Measurements from ENCODE around the gene TRPM3.

Gene TRPM3

GRCh38 chr9:70859694-70860093, 261.7 kb downstream of the TRPM3 start:
- FAIRE-seq (no peak), DNase-seq (ENCODE audit: extremely low spot score, insufficient read length, low read depth) (no peak)

- FAIRE-seq (no peak), DNase-seq (ENCODE audit: extremely low spot score, insufficient read length, low read depth) (no peak)
Observed at GRCh38 chr9:70856411-70856810, 265.0 kb downstream of the TRPM3 start.

GRCh38 chr9:70852711-70853240, 268.6 kb downstream of the TRPM3 start:
- DNase-seq (ENCODE audit: extremely low spot score, insufficient read length, low read depth): no peak
- FAIRE-seq: no peak

- DNase-seq (ENCODE audit: extremely low spot score, insufficient read length, low read depth) (no peak), FAIRE-seq (no peak)
Observed at GRCh38 chr9:70840266-70840665, 281.2 kb downstream of the TRPM3 start.

- DNase-seq (ENCODE audit: extremely low spot score, insufficient read length, low read depth): no peak
Observed at GRCh38 chr9:70835323-70835722, 286.1 kb downstream of the TRPM3 start.

GRCh38 chr9:70832492-70832891, 288.9 kb downstream of the TRPM3 start:
- FAIRE-seq: no peak

More at GRCh38 chr9:70835323-70835722, 286.1 kb downstream of the TRPM3 start:
- no peak for FAIRE-seq

GRCh38 chr9:70830618-70831017, 290.8 kb downstream of the TRPM3 start:
- FAIRE-seq (no peak), DNase-seq (ENCODE audit: extremely low spot score, insufficient read length, low read depth) (no peak)

More at GRCh38 chr9:70832492-70832891, 288.9 kb downstream of the TRPM3 start:
- no peak for DNase-seq (ENCODE audit: extremely low spot score, insufficient read length, low read depth)

- no peak for FAIRE-seq
- DNase-seq (ENCODE audit: extremely low spot score, insufficient read length, low read depth): no peak
Observed at GRCh38 chr9:70829591-70830265, 291.7 kb downstream of the TRPM3 start.

GRCh38 chr9:70826562-70826961, 294.9 kb downstream of the TRPM3 start:
- FAIRE-seq: no peak
- no peak for DNase-seq (ENCODE audit: extremely low spot score, insufficient read length, low read depth)

- no peak for FAIRE-seq
- DNase-seq (ENCODE audit: extremely low spot score, insufficient read length, low read depth): no peak
Observed at GRCh38 chr9:70823284-70823683, 298.1 kb downstream of the TRPM3 start.

GRCh38 chr9:70817311-70817710, 304.1 kb downstream of the TRPM3 start:
- FAIRE-seq (no peak), DNase-seq (ENCODE audit: extremely low spot score, insufficient read length, low read depth) (no peak)

- DNase-seq (ENCODE audit: extremely low spot score, insufficient read length, low read depth) (no peak), FAIRE-seq (no peak)
Observed at GRCh38 chr9:70816891-70817290, 304.5 kb downstream of the TRPM3 start.

GRCh38 chr9:70816316-70816715, 305.1 kb downstream of the TRPM3 start:
- FAIRE-seq (no peak), DNase-seq (ENCODE audit: extremely low spot score, insufficient read length, low read depth) (no peak)

- no peak for FAIRE-seq
Observed at GRCh38 chr9:70814597-70814996, 306.8 kb downstream of the TRPM3 start.

GRCh38 chr9:70813141-70813540, 308.3 kb downstream of the TRPM3 start:
- DNase-seq (ENCODE audit: extremely low spot score, insufficient read length, low read depth): no peak
- FAIRE-seq: no peak

More at GRCh38 chr9:70814597-70814996, 306.8 kb downstream of the TRPM3 start:
- DNase-seq (ENCODE audit: extremely low spot score, insufficient read length, low read depth): no peak

GRCh38 chr9:70811638-70812037, 309.8 kb downstream of the TRPM3 start:
- no peak for DNase-seq (ENCODE audit: extremely low spot score, insufficient read length, low read depth)

GRCh38 chr9:70806875-70807274, 314.5 kb downstream of the TRPM3 start:
- FAIRE-seq: no peak
- DNase-seq (ENCODE audit: extremely low spot score, insufficient read length, low read depth): no peak

More at GRCh38 chr9:70811638-70812037, 309.8 kb downstream of the TRPM3 start:
- no peak for FAIRE-seq

GRCh38 chr9:70805949-70806348, 315.5 kb downstream of the TRPM3 start:
- DNase-seq (ENCODE audit: extremely low spot score, insufficient read length, low read depth) (no peak), FAIRE-seq (no peak)

- FAIRE-seq (no peak), DNase-seq (ENCODE audit: extremely low spot score, insufficient read length, low read depth) (no peak)
Observed at GRCh38 chr9:70802758-70803436, 318.5 kb downstream of the TRPM3 start.

- no peak for FAIRE-seq
- no peak for DNase-seq (ENCODE audit: extremely low spot score, insufficient read length, low read depth)
Observed at GRCh38 chr9:70802206-70802605, 319.2 kb downstream of the TRPM3 start.

- DNase-seq (ENCODE audit: extremely low spot score, insufficient read length, low read depth): no peak
- no peak for FAIRE-seq
Observed at GRCh38 chr9:70801181-70801829, 320.1 kb downstream of the TRPM3 start.

All from GM18507 (cell line).